ENCODE measurements around the gene FAAH2.
"Not testable (repeated sequence)": the region's sequence is repeated elsewhere in the genome, so short reads cannot be mapped to it uniquely, and the experiment has no call there.

FAAH2 gene

DNA sequence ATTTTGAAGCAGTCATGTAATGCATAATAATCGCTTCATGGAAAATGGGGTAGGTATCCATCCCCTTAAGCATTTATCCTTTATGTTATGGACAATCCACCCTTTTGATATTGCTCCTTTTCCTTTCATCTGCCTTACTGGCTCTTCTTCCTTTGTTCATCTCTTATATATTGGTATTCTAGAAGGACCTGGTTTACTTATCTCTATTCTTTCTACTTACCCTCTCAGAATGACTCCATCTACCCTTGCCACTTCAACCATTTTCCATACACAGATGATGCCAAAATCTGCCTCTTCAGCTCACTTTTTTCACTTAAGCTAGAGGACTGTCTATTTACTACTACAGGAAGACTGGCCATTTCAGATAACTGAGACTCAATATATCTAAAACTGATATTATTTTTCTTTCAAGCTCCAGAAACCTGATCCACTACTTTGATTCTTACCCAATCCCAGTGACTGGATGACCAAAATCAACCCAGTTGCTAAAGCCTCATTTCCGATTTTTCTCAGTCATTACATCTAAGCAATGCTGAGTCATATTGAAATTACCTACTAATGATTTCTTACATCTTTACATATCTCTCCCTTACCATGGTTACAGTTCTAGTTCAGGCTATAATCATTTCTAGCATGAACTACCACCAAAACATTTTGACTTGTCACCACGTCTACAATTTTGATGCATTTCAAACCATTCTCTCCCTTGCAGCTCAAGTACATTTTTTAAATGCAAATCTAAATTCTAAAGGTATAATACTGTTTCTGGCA lies 93.7 kb downstream of the FAAH2 start:
- DNase-seq = no peak

- DNase-seq = not testable (repeated sequence)
These were observed 107.7 kb downstream of the FAAH2 start for GRCh38 chrX:57394162-57394561.

GRCh38 chrX:57403191-57403590 lies 116.7 kb downstream of the FAAH2 start:
- not testable (repeated sequence) for DNase-seq

- DNase-seq = no peak
These were observed 119.6 kb downstream of the FAAH2 start for GRCh38 chrX:57406149-57406548.

DNA sequence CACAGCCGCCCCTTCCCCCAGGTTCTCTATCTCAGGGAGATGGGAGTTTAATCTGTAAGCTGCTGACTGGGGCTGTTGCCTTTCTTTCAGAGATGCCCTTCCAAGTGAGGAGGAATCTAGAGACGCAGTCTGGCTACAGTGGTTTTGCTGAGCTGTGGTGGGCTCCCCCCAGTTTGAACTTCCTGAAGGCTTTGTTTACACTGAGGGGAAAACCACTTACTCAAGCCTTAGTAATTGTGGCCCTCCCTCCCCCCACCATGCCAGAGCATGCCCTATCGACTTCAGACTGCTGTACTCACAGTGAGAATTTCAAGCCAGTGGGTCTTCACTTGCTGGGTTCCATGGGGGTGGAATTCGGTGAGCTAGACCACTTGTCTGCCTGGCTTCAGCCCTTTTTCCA lies 131.3 kb downstream of the FAAH2 start:
- DNase-seq = no peak

GRCh38 chrX:57422289-57422688 lies 135.8 kb downstream of the FAAH2 start:
- no peak for DNase-seq

DNA sequence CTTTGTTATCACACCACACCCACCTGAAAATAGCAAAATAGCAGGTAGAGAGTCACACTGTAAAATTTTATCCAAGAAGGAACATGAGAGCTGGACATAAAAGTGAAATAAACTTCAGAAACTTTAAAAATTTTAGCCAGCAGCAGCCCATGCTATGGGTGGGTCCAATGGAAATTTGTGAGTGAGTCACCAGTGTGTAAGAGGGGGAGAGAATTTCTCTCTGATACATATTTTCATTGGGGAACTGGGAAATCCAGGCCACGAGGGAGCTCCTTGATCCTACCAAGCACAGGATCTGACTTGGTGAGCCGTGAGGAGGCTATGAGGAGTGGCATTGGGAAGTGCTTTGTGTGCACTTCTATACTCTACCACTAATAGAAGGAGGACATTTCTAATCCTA lies 136.3 kb downstream of the FAAH2 start:
- no peak for DNase-seq

GRCh38 chrX:57445076-57445475 lies 158.6 kb downstream of the FAAH2 start:
- DNase-seq = no peak

DNA sequence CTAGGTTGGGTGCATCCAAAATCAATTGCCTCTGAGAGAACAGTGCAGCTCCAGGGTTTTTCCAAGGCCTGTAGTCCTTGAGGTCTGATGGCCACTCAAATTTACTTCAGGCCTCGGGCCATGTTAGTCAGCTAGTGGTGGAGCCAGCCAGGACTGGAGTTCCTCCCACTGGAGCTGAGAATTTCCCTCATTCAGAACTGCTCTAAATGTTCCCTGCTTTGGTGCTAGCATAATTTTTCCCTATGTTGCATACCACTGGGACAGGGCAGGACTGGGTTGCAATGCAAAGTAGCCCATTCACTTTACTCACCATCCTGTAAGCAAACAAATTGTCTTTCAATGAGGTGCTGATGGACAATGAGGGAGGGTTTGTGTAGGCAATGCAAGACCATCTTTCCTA lies 159.3 kb downstream of the FAAH2 start:
- no peak for DNase-seq

DNA sequence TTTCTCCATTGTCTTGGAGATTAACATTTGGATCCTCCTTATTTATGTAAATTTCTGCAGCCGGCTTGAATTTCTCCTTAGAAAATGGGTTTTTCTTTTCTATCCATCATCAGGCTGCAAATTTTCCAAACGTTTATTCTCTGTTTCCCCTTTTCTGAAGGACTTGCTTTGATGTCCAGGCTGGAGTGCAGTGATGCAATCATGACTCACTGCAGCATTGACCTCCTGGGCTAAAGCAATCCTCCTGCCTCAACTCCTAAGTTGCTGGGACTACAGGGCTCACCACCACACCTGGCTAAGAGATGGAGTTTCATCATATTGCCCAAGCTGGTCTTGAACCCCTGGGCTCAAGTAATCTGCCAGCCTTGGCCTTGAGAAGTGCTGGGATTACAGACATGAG lies 161.3 kb downstream of the FAAH2 start:
- no peak for DNase-seq

- no peak for DNase-seq
These were observed 165.0 kb downstream of the FAAH2 start for GRCh38 chrX:57451426-57452020.

DNA sequence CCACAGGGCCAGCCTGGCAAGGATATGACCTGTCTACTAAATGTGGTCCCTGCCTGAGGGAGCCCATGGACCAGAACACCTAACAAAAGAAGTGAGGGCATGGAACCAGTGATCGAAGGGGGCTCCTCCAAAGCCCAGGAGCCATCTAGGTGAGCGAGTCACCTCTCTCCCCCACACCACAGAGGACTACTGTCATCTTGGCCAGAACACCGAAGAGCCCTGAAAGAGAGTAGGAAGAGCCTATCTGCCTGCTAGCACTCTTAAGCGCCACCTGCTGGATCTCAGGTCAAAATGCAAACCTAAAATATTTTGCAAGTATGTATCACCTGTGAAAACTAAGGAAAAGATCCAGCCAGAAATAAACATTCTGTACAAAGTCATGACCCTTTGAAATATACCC lies 167.4 kb downstream of the FAAH2 start:
- DNase-seq = peak; percentile 0

- no peak for DNase-seq
These were observed 195.0 kb downstream of the FAAH2 start for GRCh38 chrX:57481514-57481913.

GRCh38 chrX:57516491-57516890 lies 230.0 kb downstream of the FAAH2 start:
- DNase-seq = no peak

DNA sequence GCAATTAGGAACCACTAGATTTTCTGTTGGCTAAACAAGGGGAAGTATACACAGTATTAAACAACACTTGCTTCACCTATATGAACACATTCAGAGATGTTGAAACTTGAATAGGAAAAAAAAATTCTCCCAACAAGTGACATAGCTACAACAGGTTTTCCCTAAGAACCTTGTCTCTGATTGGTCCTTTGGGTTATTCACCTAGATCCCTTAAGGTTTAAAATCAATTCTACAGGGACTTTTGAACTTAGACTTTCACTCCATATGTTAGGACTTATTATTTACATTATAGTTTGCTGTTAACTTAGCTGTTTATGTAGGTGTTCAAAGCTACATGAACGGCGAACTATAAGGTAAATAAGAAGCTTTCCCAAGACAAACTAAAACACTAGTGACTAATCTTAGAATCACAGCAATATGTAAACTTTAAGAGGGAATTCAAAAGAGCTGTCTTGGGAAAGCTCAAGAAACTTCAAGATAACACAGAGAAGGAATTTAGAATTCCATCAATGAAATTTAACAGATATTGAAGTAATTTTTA lies 233.1 kb downstream of the FAAH2 start:
- no peak for DNase-seq

DNA sequence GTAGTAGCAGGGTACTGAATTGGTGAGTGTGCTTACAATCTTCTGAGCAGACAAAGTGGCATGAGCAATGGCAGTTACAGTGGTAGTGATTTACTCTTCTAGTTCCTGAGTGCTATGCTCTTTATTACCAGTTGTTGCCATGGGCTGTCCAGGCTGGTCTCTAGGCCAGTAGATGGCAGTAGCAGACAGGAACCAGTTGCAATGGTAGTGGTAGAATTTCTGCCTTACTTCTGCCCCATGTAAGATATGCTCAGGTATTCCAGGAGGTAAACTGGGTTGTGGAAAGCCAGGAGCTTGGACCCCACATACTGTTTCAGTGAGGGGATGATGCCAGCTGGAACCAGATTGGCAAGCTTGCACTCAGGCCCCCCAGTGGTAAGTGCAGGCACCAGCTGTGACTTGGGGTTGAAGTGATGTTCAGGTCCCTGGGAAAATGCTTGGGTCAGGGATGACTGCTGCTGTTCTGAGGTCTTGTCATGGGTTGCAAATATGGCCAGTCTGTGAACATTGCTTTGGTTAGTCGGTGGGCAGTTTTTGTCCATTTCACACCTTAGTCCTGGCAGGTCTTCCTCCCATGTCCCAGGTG lies 242.3 kb downstream of the FAAH2 start:
- DNase-seq = no peak
